GM21528 (cell line): ENCODE measurements around the gene ITGB1BP2.
"Not testable (repeated sequence)": the region's sequence is repeated elsewhere in the genome, so short reads cannot be mapped to it uniquely, and the experiment has no call there.

Source experiments
- ATAC-seq: cut with Tn5 transposase; IDR thresholded peaks from one replicate; pipeline ENCODE4 v1.9.1; 2021; ENCODE audit warnings: mild to moderate bottlenecking, moderate library complexity; ENCODE audit not compliant: unreplicated experiment, low FRiP score

Gene ITGB1BP2

DNA sequence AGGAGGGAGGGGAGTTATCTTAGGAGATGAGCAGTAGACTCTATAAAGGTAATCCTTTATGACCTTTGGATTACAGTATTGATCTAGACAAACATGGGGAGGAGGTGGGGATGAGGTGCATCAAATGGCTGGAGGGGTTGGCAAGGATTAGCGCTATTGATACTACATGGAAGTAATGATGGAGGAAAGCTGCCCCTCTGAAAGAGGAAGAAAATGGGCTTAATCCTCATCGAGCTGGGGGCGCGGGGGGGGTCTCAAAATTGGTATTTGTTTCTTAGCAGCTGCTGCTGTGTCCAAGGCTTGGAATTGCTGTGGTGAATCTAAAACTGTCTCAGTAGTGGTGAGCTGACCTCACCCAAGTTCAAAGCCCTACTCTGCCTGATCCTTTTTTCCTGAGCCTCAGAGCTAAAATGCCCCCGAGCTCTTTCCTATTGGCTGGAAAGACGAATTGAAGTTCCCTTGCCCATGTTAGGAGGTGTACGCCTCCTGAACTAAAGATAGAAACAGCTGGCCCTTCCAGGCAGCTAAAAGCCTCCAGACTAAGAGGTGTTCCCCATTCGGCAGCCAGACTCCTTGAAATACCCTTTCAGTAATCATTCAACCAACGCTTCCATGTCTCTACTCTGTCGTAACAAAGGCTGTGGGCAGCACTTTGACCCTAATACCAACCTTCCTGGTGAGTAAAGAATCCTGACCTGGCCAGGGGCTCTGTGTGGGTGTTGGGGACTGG lies at the start of gene ITGB1BP2:
TSS of gene ITGB1BP2 (plus strand) at position 556 of the 730 bp plus-strand sequence. CDS start at position 613, 57 bp downstream.
- ATAC-seq, result no peak

DNA sequence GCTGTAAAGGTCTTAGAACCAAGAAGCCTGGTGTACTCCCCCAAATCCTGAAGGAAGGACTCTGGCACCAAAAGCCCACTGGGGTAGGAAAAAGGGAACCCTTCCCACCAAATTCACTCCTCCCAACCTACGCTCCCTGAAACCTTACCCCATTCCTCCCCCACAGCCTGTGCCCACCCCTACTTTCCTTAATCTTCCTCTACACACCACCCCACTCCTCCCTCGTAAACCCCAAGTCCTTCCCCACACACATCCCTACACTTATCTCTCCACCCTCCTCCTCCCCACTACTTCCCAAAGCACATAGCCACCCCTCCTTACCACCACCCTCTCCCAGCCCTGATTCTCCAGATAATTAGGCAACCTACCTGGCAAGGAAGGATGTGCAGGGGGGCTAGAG lies 49.3 kb upstream of the ITGB1BP2 start:
- no peak for ATAC-seq

DNA sequence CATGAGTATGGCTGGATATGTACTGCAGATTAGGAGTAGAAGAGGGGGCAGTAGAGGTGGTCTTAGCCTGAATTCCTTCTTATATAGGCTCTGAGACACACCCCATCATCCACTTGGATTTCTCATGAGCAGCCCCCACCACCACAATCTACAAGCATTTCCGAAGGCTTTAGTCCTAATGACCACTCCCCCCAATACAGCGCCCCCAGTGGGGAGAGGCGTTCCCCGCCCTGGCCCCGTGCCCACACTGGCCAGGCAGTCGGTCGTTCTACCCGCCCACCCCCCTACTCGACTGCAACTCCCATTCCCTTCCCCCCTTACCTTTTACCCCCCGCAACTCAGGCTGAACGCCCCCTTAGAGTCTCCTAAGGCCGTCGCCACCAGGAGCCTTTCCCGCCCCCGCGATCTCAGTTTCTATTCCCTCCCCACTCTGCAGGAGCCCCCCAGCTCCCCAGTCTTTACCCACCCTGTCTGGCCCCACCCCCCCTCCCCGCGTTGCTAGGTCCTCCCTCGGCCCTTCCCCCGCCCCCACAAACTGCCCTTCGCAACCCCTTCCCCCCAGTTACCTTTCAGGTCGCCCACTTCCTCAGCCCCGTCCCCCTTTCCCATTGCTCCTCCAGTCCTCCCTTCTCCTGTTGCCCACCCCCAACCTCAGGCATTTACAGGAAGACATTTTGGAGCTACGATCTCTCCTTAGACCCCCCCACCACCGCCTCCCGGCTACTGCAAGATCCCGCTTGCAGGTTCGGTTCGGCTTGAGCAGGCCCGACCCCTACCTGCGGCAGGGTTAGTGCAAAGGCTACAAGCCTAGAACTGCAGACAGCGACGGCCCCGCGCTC lies 48.1 kb upstream of the ITGB1BP2 start:
- no peak for ATAC-seq

DNA sequence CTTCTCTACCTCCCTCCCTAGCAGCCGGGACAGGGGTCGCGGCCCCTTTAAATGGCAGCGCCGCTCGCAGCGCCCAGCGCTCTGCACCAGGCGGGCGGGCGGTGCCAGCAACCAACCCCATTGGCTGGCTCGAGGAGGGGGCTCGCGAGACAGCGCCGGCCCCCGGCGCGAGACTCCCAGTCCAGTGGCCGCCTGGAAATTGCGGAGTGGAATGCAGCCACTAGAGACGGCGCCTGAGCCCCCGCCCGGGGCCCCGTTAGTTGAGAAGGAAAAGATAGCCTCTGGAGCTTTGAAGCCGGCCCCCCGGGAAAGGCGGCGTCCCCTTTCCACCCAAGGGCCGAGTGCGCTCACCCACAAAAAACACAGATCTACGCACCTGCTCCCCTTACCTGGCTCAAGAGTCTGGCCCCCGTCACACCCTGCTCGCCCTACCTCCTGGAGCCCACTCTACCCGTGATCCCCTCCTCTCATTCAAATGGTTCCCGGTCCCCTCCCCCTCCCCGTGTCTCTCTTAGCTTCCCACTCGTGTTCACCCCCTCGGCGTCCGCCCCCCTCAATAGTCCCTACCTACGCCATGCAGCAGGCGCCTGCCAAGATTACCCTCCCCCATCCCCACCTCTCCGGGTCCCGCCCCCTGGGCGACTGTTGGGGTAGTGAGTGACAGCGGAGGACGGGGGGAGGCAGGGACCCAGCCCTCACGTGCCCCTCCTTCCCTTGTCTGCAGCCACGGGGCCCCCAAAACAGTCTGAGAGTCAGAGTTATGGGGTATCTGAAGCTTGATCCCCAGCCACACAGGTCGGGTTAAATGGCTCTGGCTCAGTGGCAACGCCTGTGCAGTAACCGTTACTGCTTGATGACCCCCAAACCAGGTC lies 47.2 kb upstream of the ITGB1BP2 start, which contains the start of gene ZMYM3:
TSS of gene ZMYM3 (minus strand) at position 49 of the 872 bp plus-strand sequence. CDS start 885 bp downstream, outside the sequence.
- ATAC-seq, result peak; percentile 83

DNA sequence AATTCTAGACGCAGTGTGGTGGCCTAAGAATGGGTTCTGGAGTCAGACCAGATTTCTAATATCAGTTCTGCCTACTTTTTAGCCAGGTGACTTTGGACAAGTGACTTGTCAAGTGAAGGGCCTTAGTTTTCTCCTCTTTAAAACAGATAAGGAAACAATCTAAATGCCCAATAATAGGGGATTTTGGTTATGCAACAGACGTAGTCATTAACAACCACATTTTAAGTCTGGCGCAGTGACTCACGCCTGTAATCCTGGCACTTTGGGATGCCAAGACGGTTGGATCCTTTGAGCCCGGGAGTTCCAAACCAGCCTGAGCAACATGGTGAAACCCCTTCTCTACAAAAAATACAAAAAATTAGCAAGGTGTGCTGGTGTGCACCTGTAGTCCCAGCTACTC lies 45.5 kb upstream of the ITGB1BP2 start:
- no peak for ATAC-seq

DNA sequence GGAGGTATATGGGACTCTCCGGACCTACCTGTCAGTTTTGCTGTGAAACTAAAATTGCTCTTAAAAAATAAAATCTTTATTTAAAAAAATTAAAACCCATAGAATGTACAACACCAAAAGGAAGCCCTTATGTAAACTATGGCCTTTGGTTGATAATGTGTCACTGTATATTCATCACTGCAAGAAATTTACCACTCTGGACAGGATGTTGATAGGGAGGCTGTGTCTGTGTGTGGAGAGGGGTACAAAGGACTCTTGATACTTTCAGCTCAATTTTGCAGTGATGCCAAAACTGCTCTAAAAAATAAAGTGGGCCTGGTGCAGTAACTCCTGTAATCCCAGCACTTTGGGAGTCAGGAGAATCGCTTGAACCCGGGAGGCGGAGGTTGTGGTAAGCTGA lies 44.7 kb upstream of the ITGB1BP2 start:
- no peak for ATAC-seq

DNA sequence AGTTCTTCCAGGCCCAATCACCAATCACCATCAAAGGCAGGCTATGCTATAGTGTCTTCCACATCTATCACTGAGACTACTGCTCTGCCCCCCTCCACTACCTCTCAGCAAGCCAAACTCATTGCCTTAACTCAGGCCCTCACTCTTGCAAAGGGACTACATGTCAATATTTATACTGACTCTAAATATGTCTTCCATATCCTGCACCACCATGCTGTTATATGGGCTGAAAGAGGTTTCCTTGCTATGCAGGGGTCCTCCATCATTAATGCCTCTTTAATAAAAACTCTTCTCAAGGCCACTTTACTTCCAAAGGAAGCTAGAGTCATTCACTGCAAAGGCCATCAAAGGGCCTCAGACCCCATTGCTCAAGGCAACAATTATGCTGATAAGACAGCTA lies 32.9 kb upstream of the ITGB1BP2 start:
- not testable (repeated sequence) for ATAC-seq

DNA sequence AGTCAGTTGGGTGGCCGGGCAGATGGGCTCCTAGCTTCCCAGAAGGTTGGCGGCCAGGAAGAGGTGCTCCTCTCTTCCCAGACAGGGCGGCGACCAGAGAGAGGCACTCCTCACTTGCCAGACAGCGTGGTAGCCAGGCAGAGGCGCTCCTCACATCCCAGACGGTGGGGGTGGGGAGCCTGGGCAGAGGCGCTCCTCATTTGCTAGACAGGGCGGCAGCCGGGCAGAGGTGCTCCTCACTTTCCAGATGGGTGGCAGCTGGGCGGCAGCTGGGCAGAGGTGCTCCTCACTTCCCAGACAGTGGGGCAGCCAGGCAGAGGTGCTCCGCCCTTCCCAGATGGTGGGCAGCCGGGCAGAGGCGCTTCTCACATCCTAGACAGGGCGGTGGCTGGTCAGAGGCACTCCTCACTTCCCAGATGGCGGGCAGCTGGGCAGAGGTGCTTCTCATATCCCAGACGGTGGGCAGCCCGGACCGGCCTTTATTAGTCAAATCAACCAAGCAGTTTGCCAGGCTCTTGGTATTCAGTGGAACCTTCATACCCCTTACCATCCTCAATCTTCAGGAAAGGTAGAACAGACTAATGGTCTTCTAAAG lies 31.7 kb upstream of the ITGB1BP2 start:
- ATAC-seq, result no peak

DNA sequence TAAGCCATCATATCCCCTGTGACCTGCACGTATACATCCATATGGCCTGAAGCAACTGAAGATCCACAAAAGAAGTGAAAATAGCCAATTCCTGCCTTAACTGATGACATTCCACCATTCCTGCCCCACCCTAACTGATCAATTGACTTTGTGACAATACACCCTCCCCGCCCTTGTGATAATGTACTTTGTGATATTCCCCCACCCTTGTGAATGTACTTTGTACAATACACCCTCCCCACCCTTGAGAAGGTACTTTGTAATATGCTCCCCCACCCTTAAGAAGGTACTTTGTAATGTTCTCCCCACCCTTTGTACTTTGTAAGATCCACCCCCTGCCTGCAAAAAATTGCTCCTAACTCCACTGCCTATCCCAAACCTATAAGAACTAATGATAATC lies 29.2 kb upstream of the ITGB1BP2 start:
- ATAC-seq, result not testable (repeated sequence)

DNA sequence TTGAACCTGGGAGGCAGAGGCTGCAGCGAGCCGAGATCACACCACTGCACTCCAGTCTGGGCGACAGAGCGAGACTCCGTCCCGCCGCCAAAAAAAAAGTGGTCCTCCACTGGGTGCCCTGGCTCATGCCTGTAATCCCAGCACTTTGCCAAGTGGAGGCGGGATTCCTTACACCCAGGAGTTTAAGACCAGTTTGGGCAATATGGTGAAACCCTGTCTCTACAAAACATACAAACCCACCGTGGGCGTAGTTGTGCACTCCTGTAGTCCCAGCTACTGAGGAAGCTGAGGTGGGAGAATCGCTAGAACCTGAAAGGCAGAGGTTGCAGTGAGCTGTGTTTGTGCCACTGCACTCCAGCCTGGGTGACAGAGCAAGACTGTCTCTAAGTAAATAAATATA lies 20.2 kb upstream of the ITGB1BP2 start:
- not testable (repeated sequence) for ATAC-seq

DNA sequence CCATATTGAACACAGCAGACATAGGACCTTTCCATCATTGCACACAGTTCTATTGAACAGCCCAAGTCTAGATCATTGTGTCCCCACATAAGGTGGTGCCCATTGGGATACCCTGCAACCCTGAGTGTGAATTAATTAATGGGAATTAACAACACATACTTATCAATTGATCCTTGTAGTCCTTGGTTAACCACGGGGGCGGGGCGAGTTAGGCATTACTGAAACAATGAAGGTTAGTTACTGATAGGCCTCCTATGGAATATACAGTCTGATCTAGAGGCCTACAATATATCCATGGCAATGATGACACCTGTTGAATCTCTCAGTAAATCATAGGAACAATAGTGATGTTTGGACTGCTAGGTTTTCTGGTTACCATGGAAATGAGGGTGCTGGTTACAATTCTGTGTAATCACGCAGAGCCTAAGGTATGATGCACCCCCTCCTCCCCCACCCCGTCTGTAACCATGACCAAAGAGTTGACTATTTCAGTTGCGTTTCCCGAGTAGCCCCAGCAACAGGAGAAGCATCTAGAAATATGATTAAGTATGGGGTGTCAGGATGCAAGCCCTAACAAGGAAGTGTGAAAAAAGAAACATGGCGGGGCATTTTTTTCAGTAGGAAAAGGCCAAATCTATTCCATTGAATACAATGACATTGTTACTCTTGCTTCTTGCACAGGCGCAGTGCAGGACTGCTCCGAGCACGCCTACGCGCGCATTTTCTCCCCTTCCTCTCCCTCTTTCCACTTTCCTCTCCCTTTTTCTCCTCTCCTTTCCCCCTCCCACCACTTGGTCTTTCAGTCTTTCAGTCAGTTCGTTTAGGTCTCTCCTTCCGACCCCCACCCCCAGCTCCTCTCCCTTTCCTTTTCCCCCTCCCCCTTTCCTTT lies 18.8 kb upstream of the ITGB1BP2 start:
- ATAC-seq, result peak; percentile 32

DNA sequence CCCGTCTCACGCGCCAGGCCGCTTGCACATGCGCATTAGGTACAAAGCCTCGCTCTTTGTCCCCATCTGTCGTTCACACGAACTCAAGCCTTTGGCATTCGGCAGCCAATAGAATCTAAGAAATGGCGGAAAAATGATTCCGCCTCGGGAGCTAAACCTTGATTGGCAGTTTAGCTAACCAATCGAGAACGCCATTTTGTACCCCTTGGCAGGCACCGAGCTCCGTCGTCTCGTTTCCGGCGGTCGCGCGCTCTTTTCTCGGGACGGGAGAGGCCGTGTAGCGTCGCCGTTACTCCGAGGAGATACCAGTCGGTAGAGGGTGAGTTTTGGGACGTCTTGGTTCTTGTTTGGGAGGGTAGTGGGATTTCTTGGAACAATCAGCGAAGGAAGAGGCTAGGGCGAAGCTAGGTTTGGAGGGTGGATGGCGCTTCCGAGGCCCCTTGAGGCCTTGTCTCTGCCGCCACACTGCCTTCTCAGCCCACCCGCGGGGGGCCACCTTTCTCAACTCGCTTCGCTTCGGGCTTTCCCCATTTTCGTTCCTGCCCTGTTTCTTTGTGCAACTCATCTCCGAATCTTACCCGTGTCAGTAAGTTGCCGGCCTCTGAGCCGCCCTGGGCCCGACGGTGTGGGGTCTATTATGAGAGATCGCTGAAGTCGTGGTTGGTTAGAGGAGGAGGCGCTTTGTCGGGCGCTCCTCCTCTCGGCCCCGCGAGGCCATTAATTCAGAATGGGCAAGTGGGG lies 18.0 kb upstream of the ITGB1BP2 start, which contains the start of gene NONO:
TSS of gene NONO (plus strand) at position 233 of the 741 bp plus-strand sequence. CDS start 7,003 bp downstream, outside the sequence.
- peak; percentile 78 for ATAC-seq

DNA sequence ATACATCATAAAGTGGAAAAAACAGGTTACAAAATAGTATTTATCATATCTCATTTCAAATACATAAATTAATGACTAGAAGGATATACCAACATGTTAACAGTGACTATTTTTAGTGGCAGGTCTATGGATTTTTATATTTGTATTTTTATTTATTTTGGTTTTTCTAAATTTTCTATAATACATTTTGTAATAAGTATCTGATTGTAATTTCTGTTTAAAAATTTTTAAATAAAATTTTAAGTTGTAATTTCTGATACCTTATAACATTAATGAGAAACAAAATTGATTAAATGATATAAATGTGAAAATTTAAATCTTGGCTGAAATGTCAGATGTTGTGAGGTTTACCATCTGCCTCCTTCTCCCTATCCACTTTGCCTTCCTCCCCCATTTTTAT lies 15.6 kb upstream of the ITGB1BP2 start:
- ATAC-seq, result no peak

DNA sequence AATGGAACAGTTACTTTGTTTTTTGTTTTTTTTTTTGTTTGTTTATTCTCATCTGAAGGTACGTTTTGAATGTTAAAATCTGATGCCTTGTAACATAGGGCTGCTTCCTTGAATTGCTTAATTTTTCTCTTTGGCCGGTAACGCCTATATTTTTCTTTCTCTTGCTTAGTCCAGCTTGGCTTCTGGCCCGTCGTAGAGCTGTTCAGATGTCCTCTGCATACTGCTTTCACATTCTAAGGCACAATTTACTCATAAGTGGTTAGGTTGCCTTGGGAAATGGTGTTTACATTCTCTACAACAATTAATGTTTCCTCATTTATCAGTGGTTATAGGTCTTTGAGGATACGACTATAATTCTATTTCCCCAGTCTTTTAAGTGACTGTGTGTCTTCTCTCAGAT lies 10.2 kb upstream of the ITGB1BP2 start:
- no peak for ATAC-seq

DNA sequence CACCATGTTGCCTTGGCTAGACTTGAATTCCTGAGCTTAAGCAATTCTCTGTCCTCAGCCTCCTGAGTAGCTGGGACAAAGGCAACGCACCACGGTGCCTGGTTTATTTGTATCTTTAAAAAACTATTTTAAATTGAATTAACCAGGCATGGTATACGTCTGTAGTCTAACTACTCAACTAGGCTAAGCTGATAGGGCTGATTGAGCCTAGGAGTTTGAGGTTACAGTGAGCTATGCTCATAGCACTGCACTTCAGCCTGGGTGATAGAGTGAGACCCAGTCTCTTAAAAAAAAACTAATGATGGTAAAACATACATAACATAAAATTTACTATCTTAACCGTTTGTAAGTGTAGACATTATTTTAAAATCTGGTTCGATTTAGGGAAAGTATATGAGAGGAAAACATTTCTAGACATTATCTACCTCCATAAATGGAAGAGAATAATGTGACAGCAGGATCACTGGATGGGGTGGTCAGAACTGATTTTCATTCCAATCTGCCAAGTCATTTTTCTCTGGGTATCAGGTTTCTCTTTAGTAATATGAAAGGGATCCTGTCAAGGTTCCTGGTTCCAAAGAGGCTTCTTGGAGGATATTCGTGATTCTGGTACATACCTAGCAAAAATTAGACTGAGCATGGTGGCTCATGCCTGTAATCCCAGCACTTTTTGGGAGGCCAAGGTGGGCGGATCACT lies 8.7 kb upstream of the ITGB1BP2 start:
- ATAC-seq, result no peak

DNA sequence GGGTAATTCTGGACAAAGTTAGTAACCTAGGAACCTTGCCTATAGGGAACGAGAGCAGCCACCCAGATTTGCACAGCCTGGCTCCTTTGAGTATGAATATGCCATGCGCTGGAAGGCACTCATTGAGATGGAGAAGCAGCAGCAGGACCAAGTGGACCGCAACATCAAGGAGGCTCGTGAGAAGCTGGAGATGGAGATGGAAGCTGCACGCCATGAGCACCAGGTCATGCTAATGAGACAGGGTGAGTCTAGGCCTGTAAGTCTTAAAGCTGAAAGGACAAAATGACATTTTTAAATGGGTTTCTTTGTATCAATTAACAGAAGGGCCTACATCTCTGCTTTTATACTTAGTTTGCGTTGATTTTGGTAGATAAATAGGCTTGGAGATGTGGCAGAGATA lies 4.7 kb upstream of the ITGB1BP2 start:
- no peak for ATAC-seq

DNA sequence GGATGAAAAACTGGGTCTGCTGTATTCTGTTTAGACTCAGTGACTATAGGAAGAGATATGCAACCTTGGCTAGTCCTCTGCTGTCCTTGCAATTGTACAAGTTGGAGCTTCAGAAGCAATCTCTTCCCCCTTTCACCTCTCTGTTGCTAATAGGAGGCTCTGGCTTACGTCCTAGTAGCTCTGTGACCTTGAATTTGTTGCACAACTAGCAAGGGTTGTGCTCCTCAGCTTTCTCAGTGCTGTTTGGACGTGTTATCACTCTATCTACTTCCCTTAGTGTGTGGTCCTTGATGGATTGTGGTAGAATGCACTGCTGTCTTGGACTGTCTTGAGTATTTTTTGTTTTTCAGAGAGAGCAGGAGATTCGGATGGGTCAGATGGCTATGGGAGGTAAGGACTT lies 3.4 kb upstream of the ITGB1BP2 start:
- ATAC-seq, result no peak

DNA sequence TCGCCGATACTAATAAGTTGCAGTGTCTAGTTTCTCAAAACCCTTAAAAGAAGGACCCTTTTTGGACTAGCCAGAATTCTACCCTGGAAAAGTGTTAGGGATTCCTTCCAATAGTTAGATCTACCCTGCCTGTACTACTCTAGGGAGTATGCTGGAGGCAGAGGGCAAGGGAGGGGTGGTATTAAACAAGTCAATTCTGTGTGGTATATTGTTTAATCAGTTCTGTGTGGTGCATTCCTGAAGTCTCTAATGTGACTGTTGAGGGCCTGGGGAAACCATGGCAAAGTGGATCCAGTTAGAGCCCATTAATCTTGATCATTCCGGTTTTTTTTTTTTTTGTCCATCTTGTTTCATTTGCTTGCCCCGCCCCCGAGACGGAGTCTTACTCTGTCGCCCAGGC lies 1.5 kb upstream of the ITGB1BP2 start:
- ATAC-seq, result not testable (repeated sequence)
